Osteoblast (primary cell): Measurements from ENCODE around the gene IGF1R. TPM values are rescaled to one million over a fixed set of nuclear protein-coding genes. Genes with fewer than 3 reads are reported as not detected.

Experiments
- DNase-seq: peaks from one replicate; pipeline ENCODE4 v3.0.0; 2011; ENCODE audit warnings: low spot score, mixed read lengths; ENCODE audit not compliant: insufficient read length; ENCODE audit errors: missing footprints
- H2AFZ ChIP-seq: 2 replicates; pipeline ENCODE4 v1.6.0; 2011; ENCODE audit warnings: mild to moderate bottlenecking, low read length
- H3K27ac ChIP-seq: 2 replicates; pipeline ENCODE4 v1.5.1; 2011; ENCODE audit warnings: mild to moderate bottlenecking, low read depth, low read length, moderate library complexity
- H3K27me3 ChIP-seq: 2 replicates; pipeline ENCODE4 v1.6.0; 2012; ENCODE audit warnings: mild to moderate bottlenecking, control low read depth, inconsistent platforms, low read length, moderate library complexity; ENCODE audit not compliant: insufficient read depth
- H3K36me3 ChIP-seq: 2 replicates; pipeline ENCODE4 v1.5.1; 2011; ENCODE audit warnings: mild to moderate bottlenecking, low read length, control low read depth, moderate library complexity; ENCODE audit not compliant: insufficient read depth
- H3K4me1 ChIP-seq: 2 replicates; pipeline ENCODE4 v1.5.1; 2011; ENCODE audit warnings: mild to moderate bottlenecking, low read length, control low read depth, moderate library complexity; ENCODE audit not compliant: insufficient read depth
- H3K4me2 ChIP-seq: 2 replicates; pipeline ENCODE4 v1.6.0; 2011; ENCODE audit warnings: mild to moderate bottlenecking, low read length; ENCODE audit not compliant: insufficient read depth
- H3K4me3 ChIP-seq: fragments of 200-600 bp; sonication (generic); 3 replicates; pipeline ENCODE4 v1.5.1; 2012; ENCODE audit warnings: mild to moderate bottlenecking, low read length, inconsistent platforms; ENCODE audit not compliant: insufficient read depth
- H3K79me2 ChIP-seq: 2 replicates; pipeline ENCODE4 v1.6.0; 2012; ENCODE audit warnings: mild to moderate bottlenecking, low read length, control low read depth, inconsistent platforms; ENCODE audit not compliant: insufficient read depth
- H3K9me3 ChIP-seq: 2 replicates; pipeline ENCODE4 v1.5.1; 2011; ENCODE audit warnings: low read depth, low read length, control low read depth
- H4K20me1 ChIP-seq: 2 replicates; pipeline ENCODE4 v1.6.0; 2012; ENCODE audit warnings: mild to moderate bottlenecking, low read length, control low read depth; ENCODE audit not compliant: insufficient read depth
- CTCF ChIP-seq: IDR thresholded peaks from 2 replicates; pipeline ENCODE4 v1.5.1; 2011; ENCODE audit warnings: mild to moderate bottlenecking, low read depth, low read length, moderate library complexity; ENCODE audit errors: extremely low read depth
- total RNA-seq: library from RNA; depleted of rRNA; stranded (reverse); fragments of >200 nt; gene quantifications from 2 replicates; pipeline ENCODE4 v1.2.3, GENCODE V29; 2012

Gene IGF1R
- total RNA-seq, 1 donor, result 18.8 TPM

GRCh38 chr15:98758224-98758623 lies 109.9 kb downstream of the IGF1R start:
- Histone ChIP-seq H3K36me3 (no peaks in the 10 kb centered on the region), H3K9me3 (no peaks in the 10 kb centered on the region), H3K79me2 (peaks cover 70% of the 10 kb centered on the region), H3K4me3 (no peak overlapping the region), H4K20me1 (peaks cover 24% of the 10 kb centered on the region), H3K4me2 (no peak overlapping the region), H2AFZ (no peak overlapping the region), H3K27me3 (no peaks in the 10 kb centered on the region), H3K27ac (no peak overlapping the region), H3K4me1 (peaks cover 9% of the 10 kb centered on the region)
- no peak for TF ChIP-seq CTCF
- no peak for DNase-seq

GRCh38 chr15:98759277-98759676 lies 110.9 kb downstream of the IGF1R start:
- peaks cover 71% of the 10 kb centered on the region for H3K79me2 ChIP-seq
- peaks cover 29% of the 10 kb centered on the region for H4K20me1 ChIP-seq
- TF ChIP-seq CTCF, result no peak
- H3K9me3 ChIP-seq, result no peaks in the 10 kb centered on the region
- H3K4me3 ChIP-seq, result no peak overlapping the region
- H2AFZ ChIP-seq, result no peak overlapping the region
- no peak overlapping the region for H3K4me2 ChIP-seq
- DNase-seq, result no peak
- no peak overlapping the region for H3K27ac ChIP-seq
- H3K36me3 ChIP-seq, result no peaks in the 10 kb centered on the region
- H3K4me1 ChIP-seq, result peaks cover 9% of the 10 kb centered on the region
- H3K27me3 ChIP-seq, result no peaks in the 10 kb centered on the region

GRCh38 chr15:98760112-98760826 lies 111.9 kb downstream of the IGF1R start:
- no peaks in the 10 kb centered on the region for H3K36me3 ChIP-seq
- H3K4me3 ChIP-seq, result no peak overlapping the region
- no peak for DNase-seq
- no peak overlapping the region for H2AFZ ChIP-seq
- no peak for TF ChIP-seq CTCF
- peaks cover 67% of the 10 kb centered on the region for H3K79me2 ChIP-seq
- no peaks in the 10 kb centered on the region for H3K4me1 ChIP-seq
- peaks cover 34% of the 10 kb centered on the region for H4K20me1 ChIP-seq
- H3K9me3 ChIP-seq, result no peaks in the 10 kb centered on the region
- H3K27ac ChIP-seq, result no peak overlapping the region
- H3K27me3 ChIP-seq, result no peaks in the 10 kb centered on the region
- H3K4me2 ChIP-seq, result no peak overlapping the region

- no peaks in the 10 kb centered on the region for H3K4me1 ChIP-seq
- no peak overlapping the region for H3K27ac ChIP-seq
- H3K27me3 ChIP-seq, result no peaks in the 10 kb centered on the region
- DNase-seq, result no peak
- H4K20me1 ChIP-seq, result peaks cover 38% of the 10 kb centered on the region
- H3K4me2 ChIP-seq, result no peak overlapping the region
- H2AFZ ChIP-seq, result no peak overlapping the region
- no peak overlapping the region for H3K4me3 ChIP-seq
- H3K36me3 ChIP-seq, result no peaks in the 10 kb centered on the region
- no peaks in the 10 kb centered on the region for H3K9me3 ChIP-seq
- H3K79me2 ChIP-seq, result peaks cover 70% of the 10 kb centered on the region
- TF ChIP-seq CTCF, result no peak
These were observed 112.6 kb downstream of the IGF1R start for GRCh38 chr15:98760975-98761374.
